ENCODE measurements around the gene TOR4A.

DNA sequence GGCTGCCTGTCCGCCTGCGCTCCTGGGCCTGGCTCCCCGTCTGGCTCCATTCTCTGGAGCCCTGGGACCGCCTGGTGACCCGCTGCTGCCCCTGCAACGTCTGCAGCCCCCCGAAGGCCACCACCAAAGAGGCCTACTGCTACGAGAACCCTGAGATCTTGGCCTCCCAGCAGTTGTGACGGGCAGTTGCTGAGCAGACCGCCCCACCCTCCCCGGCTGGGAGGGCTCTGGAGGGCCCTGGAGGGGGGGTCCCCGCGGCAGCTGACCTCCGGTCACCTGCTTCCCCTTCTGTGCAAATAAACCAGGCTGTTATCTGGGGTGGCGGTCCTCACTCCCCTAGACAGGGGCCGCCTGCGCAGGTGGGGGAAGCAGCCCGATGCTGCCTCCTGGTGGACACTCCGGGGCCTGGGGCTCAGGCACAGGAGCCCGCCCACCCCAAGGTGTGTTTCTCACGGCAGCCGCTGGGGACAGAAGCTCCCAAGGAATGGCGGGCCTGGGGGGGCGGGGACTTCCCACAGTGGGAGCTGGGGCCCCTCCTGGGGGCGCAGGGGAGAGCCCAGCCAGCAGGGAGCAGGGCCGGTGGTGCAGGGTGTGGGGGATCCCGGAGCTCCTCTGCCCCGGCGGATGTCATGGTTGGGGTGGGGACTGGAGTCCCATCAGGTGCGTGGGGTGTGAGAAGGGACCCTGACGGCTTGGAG, 41.1 kb upstream of the TOR4A start:
- TF ChIP-seq, protein P1, sequence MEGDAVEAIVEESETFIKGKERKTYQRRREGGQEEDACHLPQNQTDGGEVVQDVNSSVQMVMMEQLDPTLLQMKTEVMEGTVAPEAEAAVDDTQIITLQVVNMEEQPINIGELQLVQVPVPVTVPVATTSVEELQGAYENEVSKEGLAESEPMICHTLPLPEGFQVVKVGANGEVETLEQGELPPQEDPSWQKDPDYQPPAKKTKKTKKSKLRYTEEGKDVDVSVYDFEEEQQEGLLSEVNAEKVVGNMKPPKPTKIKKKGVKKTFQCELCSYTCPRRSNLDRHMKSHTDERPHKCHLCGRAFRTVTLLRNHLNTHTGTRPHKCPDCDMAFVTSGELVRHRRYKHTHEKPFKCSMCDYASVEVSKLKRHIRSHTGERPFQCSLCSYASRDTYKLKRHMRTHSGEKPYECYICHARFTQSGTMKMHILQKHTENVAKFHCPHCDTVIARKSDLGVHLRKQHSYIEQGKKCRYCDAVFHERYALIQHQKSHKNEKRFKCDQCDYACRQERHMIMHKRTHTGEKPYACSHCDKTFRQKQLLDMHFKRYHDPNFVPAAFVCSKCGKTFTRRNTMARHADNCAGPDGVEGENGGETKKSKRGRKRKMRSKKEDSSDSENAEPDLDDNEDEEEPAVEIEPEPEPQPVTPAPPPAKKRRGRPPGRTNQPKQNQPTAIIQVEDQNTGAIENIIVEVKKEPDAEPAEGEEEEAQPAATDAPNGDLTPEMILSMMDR (IDR thresholded peaks at IDR 0.05) = peak; percentile 98 to 100 (median 98)
- TF ChIP-seq EP300 (IDR thresholded peaks at IDR 0.05) = no peak
